HG02571 (cell line): ENCODE measurements around the gene SEC22C.

Experiments
- ATAC-seq: cut with Tn5 transposase; IDR thresholded peaks from one replicate; pipeline ENCODE4 v1.9.1; 2021; ENCODE audit warnings: mild to moderate bottlenecking, moderate library complexity; ENCODE audit not compliant: unreplicated experiment

Gene SEC22C

GRCh38 chr3:42539871-42540714 is 41.7 kb downstream of the SEC22C start:
- ATAC-seq = no peak

- ATAC-seq = no peak
These were observed 44.4 kb downstream of the SEC22C start for GRCh38 chr3:42537350-42537749.

GRCh38 chr3:42535981-42536784 is 45.6 kb downstream of the SEC22C start:
- ATAC-seq = no peak

- ATAC-seq = no peak
These were observed 48.4 kb downstream of the SEC22C start for GRCh38 chr3:42533161-42533897.

- ATAC-seq = no peak
These were observed 49.5 kb downstream of the SEC22C start for GRCh38 chr3:42532229-42532628.

GRCh38 chr3:42531470-42531869 is 50.3 kb downstream of the SEC22C start:
- ATAC-seq = no peak

GRCh38 chr3:42530073-42530472 is 51.7 kb downstream of the SEC22C start:
- no peak for ATAC-seq

- ATAC-seq = no peak
These were observed 52.3 kb downstream of the SEC22C start for GRCh38 chr3:42529468-42529867.

GRCh38 chr3:42527368-42527917 is 54.3 kb downstream of the SEC22C start:
- no peak for ATAC-seq

GRCh38 chr3:42526616-42527367 is 55.0 kb downstream of the SEC22C start:
- ATAC-seq = no peak

GRCh38 chr3:42525736-42526345 is 55.9 kb downstream of the SEC22C start:
- ATAC-seq = no peak

GRCh38 chr3:42525212-42525611 is 56.6 kb downstream of the SEC22C start:
- no peak for ATAC-seq

GRCh38 chr3:42524751-42525150 is 57.0 kb downstream of the SEC22C start:
- no peak for ATAC-seq

GRCh38 chr3:42520906-42521305 is 60.9 kb downstream of the SEC22C start:
- no peak for ATAC-seq

GRCh38 chr3:42520336-42520735 is 61.4 kb downstream of the SEC22C start:
- ATAC-seq = no peak

GRCh38 chr3:42519568-42519962 is 62.2 kb downstream of the SEC22C start:
- ATAC-seq = no peak

GRCh38 chr3:42518800-42519567 is 62.8 kb downstream of the SEC22C start:
- no peak for ATAC-seq

- ATAC-seq = no peak
These were observed 64.7 kb downstream of the SEC22C start for GRCh38 chr3:42517117-42517516.

- ATAC-seq = no peak
These were observed 65.3 kb downstream of the SEC22C start for GRCh38 chr3:42516443-42516842.
